CD4-positive, CD25-positive, alpha-beta regulatory T cell (primary cell): ENCODE data around the gene ZNF416. TPM values are rescaled to one million over a fixed set of nuclear protein-coding genes. Genes with fewer than 3 reads are reported as not detected.
A peak's percentile ranks its signal among the peaks of the same experiment; 100 is the strongest.

Experiments
- ATAC-seq, 2 donors: fragments of 150-1000 bp; cut with Tn5 transposase; one replicate each; pipeline ENCODE4 v1.10.0; 2021; ENCODE audit warnings: low read depth in 2 of 2, moderate number of reproducible peaks in 2 of 2, moderate library complexity in 1 of 2
- DNase-seq, 3 donors: peaks; one replicate each; pipeline versions ENCODE4 v3.0.0 to v3.0.0-alpha.2; 2012 to 2022; ENCODE audit warnings: mixed read lengths in 1 of 3
- H3K27ac ChIP-seq: one replicate; pipeline ENCODE4 v1.7.0; 2013; ENCODE audit warnings: mild to moderate bottlenecking, low read length; ENCODE audit not compliant: insufficient read depth, poor library complexity, severe bottlenecking
- H3K27me3 ChIP-seq: one replicate; pipeline ENCODE4 v1.7.0; 2013; ENCODE audit warnings: low read length; ENCODE audit not compliant: control insufficient read depth, insufficient read depth
- H3K36me3 ChIP-seq: one replicate; pipeline ENCODE4 v1.7.0; 2013; ENCODE audit warnings: mild to moderate bottlenecking, low read length, moderate library complexity; ENCODE audit not compliant: control insufficient read depth, insufficient read depth
- H3K4me1 ChIP-seq: 2 replicates; pipeline ENCODE4 v1.7.0; 2013; ENCODE audit warnings: mild to moderate bottlenecking, low read length; ENCODE audit not compliant: insufficient read depth, control insufficient read depth, poor library complexity, severe bottlenecking
- H3K4me3 ChIP-seq: one replicate; pipeline ENCODE4 v1.7.0; 2013; ENCODE audit warnings: low read depth, mild to moderate bottlenecking, low read length, moderate library complexity
- H3K9me3 ChIP-seq, 2 experiments: 1 replicate in 1 of 2; 2 replicates in 1 of 2; pipeline ENCODE4 v1.7.0; 2013; ENCODE audit warnings: low read length in 2 of 2, mild to moderate bottlenecking in 1 of 2, moderate library complexity in 1 of 2; ENCODE audit not compliant: control insufficient read depth in 2 of 2
- H3K27ac Mint-ChIP-seq, 3 donors: one replicate each; pipeline ENCODE4 v1.8.0; 2020 to 2022; ENCODE audit warnings: mild to moderate bottlenecking in 3 of 3, mixed read lengths in 3 of 3, moderate library complexity in 2 of 3
- H3K27me3 Mint-ChIP-seq: one replicate; pipeline ENCODE4 v1.8.0; 2022; ENCODE audit warnings: mild to moderate bottlenecking, mixed read lengths
- H3K36me3 Mint-ChIP-seq: one replicate; pipeline ENCODE4 v1.8.0; 2020; ENCODE audit warnings: mixed read lengths
- H3K4me1 Mint-ChIP-seq, 4 donors: one replicate each; pipeline ENCODE4 v1.8.0; 2020 to 2022; ENCODE audit warnings: mixed read lengths in 4 of 4, mild to moderate bottlenecking in 1 of 4
- H3K4me3 Mint-ChIP-seq, 4 donors: one replicate each; pipeline ENCODE4 v1.8.0; 2020 to 2022; ENCODE audit warnings: mild to moderate bottlenecking in 4 of 4, mixed read lengths in 4 of 4, moderate library complexity in 3 of 4
- H3K9me3 Mint-ChIP-seq, 7 donors: one replicate each; pipeline ENCODE4 v1.8.0; 2020 to 2022; ENCODE audit warnings: mixed read lengths in 7 of 7, mild to moderate bottlenecking in 3 of 7, moderate library complexity in 2 of 7
- polyA plus RNA-seq, 4 donors: library from polyadenylated mRNA; unstranded; fragments of 300-500 nt; fragmentation: Illumina TruSeq; gene quantifications; one replicate each; pipeline ENCODE4 v1.2.3, GENCODE V29; 2021
- total RNA-seq: library from RNA; stranded (reverse); gene quantifications from one replicate; pipeline ENCODE4 v1.2.3, GENCODE V29; 2022

The ZNF416 gene
- total and polyA plus RNA-seq, 5 donors from 2014 or later = 4.1 to 9.5 (median 5.8) TPM

- H3K27ac Mint-ChIP-seq = peak within 1 kb of the TSS; percentile 16 to 84 (median 59)
- peak; percentile 93 to 97 for ATAC-seq
- H3K4me3 Mint-ChIP-seq = peak within 1 kb of the TSS; percentile 58 to 90 (median 89)
- Histone ChIP-seq H3K4me1 (peaks cover 13% of the 10 kb centered on the region), H3K36me3 (peaks cover 25% of the 10 kb centered on the region), H3K27ac (peak within 1 kb of the TSS; percentile 38), H3K27me3 (no peaks in the 10 kb centered on the region), H3K9me3 (peaks cover 27 to 50% of the 10 kb centered on the region in 2 experiments), H3K4me3 (peak within 1 kb of the TSS; percentile 73)
- DNase-seq = peak; percentile 71 to 93 (median 77)
- peaks cover 8 to 31% (median 13%) of the 10 kb centered on the region in 4 donors for H3K4me1 Mint-ChIP-seq
- H3K9me3 Mint-ChIP-seq = peaks cover 8 to 43% (median 35%) of the 10 kb centered on the region in 7 donors
- no peaks in the 10 kb centered on the region for H3K27me3 Mint-ChIP-seq
- H3K36me3 Mint-ChIP-seq = peaks cover 39% of the 10 kb centered on the region
Observed at GRCh38 chr19:57599761-57600383, 21.2 kb upstream of the ZNF416 start, which contains the start of gene ZNF530. TSS of gene ZNF530 (plus strand) at chr19:57599885. CDS start at chr19:57604346, 4,461 bp downstream.

GRCh38 chr19:57599377-57599760, 20.7 kb upstream of the ZNF416 start:
- Mint-ChIP-seq H3K27me3 (no peaks in the 10 kb centered on the region), H3K9me3 (peaks cover 6 to 40% (median 33%) of the 10 kb centered on the region in 7 donors), H3K36me3 (peaks cover 34% of the 10 kb centered on the region), H3K4me1 (peaks cover 8 to 31% (median 13%) of the 10 kb centered on the region in 4 donors), H3K4me3 (peak overlapping the region; percentile 58 to 90 (median 89)), H3K27ac (peak overlapping the region; percentile 15 to 84 (median 59))
- Histone ChIP-seq H3K9me3 (peaks cover 26 to 45% of the 10 kb centered on the region in 2 experiments), H3K4me3 (peak overlapping the region; percentile 73), H3K4me1 (peaks cover 13% of the 10 kb centered on the region), H3K36me3 (peaks cover 20% of the 10 kb centered on the region), H3K27me3 (no peaks in the 10 kb centered on the region), H3K27ac (no peak overlapping the region)
- no peak for ATAC-seq
- DNase-seq = no peak

- ATAC-seq (no peak), DNase-seq (no peak)
- peaks cover 5 to 25% (median 15%) of the 10 kb centered on the region in 4 donors for H3K4me1 Mint-ChIP-seq
- Histone ChIP-seq H3K27ac (no peak overlapping the region), H3K27me3 (no peaks in the 10 kb centered on the region), H3K36me3 (peaks cover 40% of the 10 kb centered on the region), H3K4me1 (peaks cover 13% of the 10 kb centered on the region), H3K4me3 (no peak overlapping the region), H3K9me3 (peaks cover 66 to 89% of the 10 kb centered on the region in 2 experiments)
- peak overlapping the region in 1 of 4 donors; percentile 29 for H3K4me3 Mint-ChIP-seq
- peaks cover 61% of the 10 kb centered on the region for H3K36me3 Mint-ChIP-seq
- H3K9me3 Mint-ChIP-seq = peaks cover 0 to 88% (median 41%) of the 10 kb centered on the region in 7 donors
- H3K27me3 Mint-ChIP-seq = no peaks in the 10 kb centered on the region
- H3K27ac Mint-ChIP-seq = no peak overlapping the region
Observed at GRCh38 chr19:57587529-57587928, 8.8 kb upstream of the ZNF416 start.

- H3K27me3 Mint-ChIP-seq = no peaks in the 10 kb centered on the region
- H3K4me1 ChIP-seq = peaks cover 18% of the 10 kb centered on the region
- H3K9me3 ChIP-seq = peaks cover 30 to 63% of the 10 kb centered on the region in 2 experiments
- H3K27ac Mint-ChIP-seq = peak within 1 kb of the TSS; percentile 79 to 94 (median 89)
- DNase-seq (peak; percentile 81 to 96 (median 88)), ATAC-seq (peak; percentile 90)
- peaks cover 17% of the 10 kb centered on the region for H3K36me3 ChIP-seq
- peak within 1 kb of the TSS; percentile 89 to 98 (median 95) for H3K4me3 Mint-ChIP-seq
- peaks cover 0 to 68% (median 19%) of the 10 kb centered on the region in 7 donors for H3K9me3 Mint-ChIP-seq
- peaks cover 42% of the 10 kb centered on the region for H3K36me3 Mint-ChIP-seq
- peak within 1 kb of the TSS; percentile 52 for H3K27ac ChIP-seq
- peaks cover 10 to 34% (median 18%) of the 10 kb centered on the region in 4 donors for H3K4me1 Mint-ChIP-seq
- H3K27me3 ChIP-seq = no peaks in the 10 kb centered on the region
- H3K4me3 ChIP-seq = peak within 1 kb of the TSS; percentile 57
Observed at GRCh38 chr19:57583521-57584416, 5.1 kb upstream of the ZNF416 start, which contains the start of gene ZIK1. TSS of gene ZIK1 (plus strand) at chr19:57584145. CDS start at chr19:57584357, 212 bp downstream.

GRCh38 chr19:57583104-57583520, 4.4 kb upstream of the ZNF416 start:
- Histone ChIP-seq H3K9me3 (peaks cover 24 to 56% of the 10 kb centered on the region in 2 experiments), H3K36me3 (peaks cover 11% of the 10 kb centered on the region), H3K4me3 (no peak overlapping the region), H3K27ac (peak overlapping the region; percentile 52), H3K4me1 (peaks cover 22% of the 10 kb centered on the region), H3K27me3 (no peaks in the 10 kb centered on the region)
- Mint-ChIP-seq H3K4me1 (peaks cover 10 to 38% (median 18%) of the 10 kb centered on the region in 4 donors), H3K36me3 (peaks cover 35% of the 10 kb centered on the region), H3K4me3 (peak overlapping the region in 2 of 4 donors; percentile 89 to 95), H3K27me3 (no peaks in the 10 kb centered on the region), H3K27ac (peak overlapping the region in 1 of 3 donors; percentile 38), H3K9me3 (peaks cover 0 to 63% (median 16%) of the 10 kb centered on the region in 7 donors)
- DNase-seq = no peak
- no peak for ATAC-seq

GRCh38 chr19:57576661-57577060, 2.0 kb downstream of the ZNF416 start:
- peaks cover 51% of the 10 kb centered on the region for H3K36me3 ChIP-seq

GRCh38 chr19:57572415-57572947, 6.2 kb downstream of the ZNF416 start:
- peaks cover 0 to 13% (median 6%) of the 10 kb centered on the region in 4 donors for H3K4me1 Mint-ChIP-seq
- Histone ChIP-seq H3K27me3 (no peaks in the 10 kb centered on the region), H3K36me3 (peaks cover 51% of the 10 kb centered on the region), H3K9me3 (peaks cover 84 to 99% of the 10 kb centered on the region in 2 experiments), H3K4me3 (peak overlapping the region; percentile 13), H3K4me1 (no peaks in the 10 kb centered on the region), H3K27ac (no peak overlapping the region)
- H3K27ac Mint-ChIP-seq = no peak overlapping the region
- DNase-seq (no peak), ATAC-seq (no peak)
- peaks cover 0 to 86% (median 36%) of the 10 kb centered on the region in 7 donors for H3K9me3 Mint-ChIP-seq
- peaks cover 53% of the 10 kb centered on the region for H3K36me3 Mint-ChIP-seq
- H3K27me3 Mint-ChIP-seq = no peaks in the 10 kb centered on the region
- H3K4me3 Mint-ChIP-seq = no peak overlapping the region

More at GRCh38 chr19:57576661-57577060, 2.0 kb downstream of the ZNF416 start:
- Histone ChIP-seq H3K27me3 (no peaks in the 10 kb centered on the region), H3K9me3 (peaks cover 57 to 72% of the 10 kb centered on the region in 2 experiments), H3K27ac (no peak overlapping the region), H3K4me1 (peaks cover 14% of the 10 kb centered on the region), H3K4me3 (no peak overlapping the region)
- no peaks in the 10 kb centered on the region for H3K27me3 Mint-ChIP-seq
- no peak overlapping the region for H3K27ac Mint-ChIP-seq
- peaks cover 0 to 69% (median 29%) of the 10 kb centered on the region in 7 donors for H3K9me3 Mint-ChIP-seq
- no peak for ATAC-seq
- no peak for DNase-seq
- H3K4me3 Mint-ChIP-seq = peak overlapping the region in 3 of 4 donors; percentile 12 to 54 (median 46)
- H3K4me1 Mint-ChIP-seq = peaks cover 5 to 29% (median 13%) of the 10 kb centered on the region in 4 donors
- H3K36me3 Mint-ChIP-seq = peaks cover 51% of the 10 kb centered on the region
